Activated CD8-positive, alpha-beta T cell treated with anti-CD3 and anti-CD28 coated beads for 36 hours (primary cell): Measurements from ENCODE around the gene SLC15A5. TPM values are rescaled to one million over a fixed set of nuclear protein-coding genes. Genes with fewer than 3 reads are reported as not detected.

Experiments
- ATAC-seq: fragments of 200-7000 bp; cut with Tn5 transposase; one replicate; pipeline ENCODE4 v1.10.0; 2021; ENCODE audit warnings: mild to moderate bottlenecking, moderate library complexity
- CTCF ChIA-PET: fragments of 350-600 bp; sonication (Branson Sonifier 250); formaldehyde crosslinking; loops from one replicate; lab custom pipeline; 2021; ENCODE audit warnings: antibody characterized with exemption; lab: Charles Lee
- POLR2A ChIA-PET: fragments of 350-600 bp; sonication (Branson Sonifier 250); formaldehyde crosslinking; loops from one replicate; lab custom pipeline; 2021; ENCODE audit warnings: antibody characterized with exemption; lab: Charles Lee
- DNase-seq: peaks from one replicate; pipeline ENCODE4 v3.0.0-alpha.2; 2020
- H3K27ac Mint-ChIP-seq: one replicate; pipeline ENCODE4 v1.8.0; 2021; ENCODE audit warnings: mild to moderate bottlenecking, mixed read lengths
- H3K27me3 Mint-ChIP-seq: one replicate; pipeline ENCODE4 v1.8.0; 2021; ENCODE audit warnings: mixed read lengths
- H3K36me3 Mint-ChIP-seq: one replicate; pipeline ENCODE4 v1.8.0; 2021; ENCODE audit warnings: low read depth, mixed read lengths
- H3K4me1 Mint-ChIP-seq: one replicate; pipeline ENCODE4 v1.8.0; 2021; ENCODE audit warnings: low read depth, mixed read lengths
- H3K4me3 Mint-ChIP-seq: one replicate; pipeline ENCODE4 v1.8.0; 2021; ENCODE audit warnings: mild to moderate bottlenecking, moderate library complexity, mixed read lengths
- H3K9me3 Mint-ChIP-seq: one replicate; pipeline ENCODE4 v1.8.0; 2021; ENCODE audit warnings: mixed read lengths
- intact Hi-C: fragments of 100-400 bp; cut with micrococcal nuclease; formaldehyde crosslinking; loops from one replicate; pipeline ENCODE4 v1.10.0; 2022
- total RNA-seq, 2 experiments: library from RNA; stranded (reverse); gene quantifications; one replicate each; pipeline ENCODE4 v1.2.3, GENCODE V29; 2021
- TF ChIP-seq, protein P1 (sequence below): fragments of 200-600 bp; IDR thresholded peaks from one replicate; pipeline ENCODE4 v1.8.0; 2022; ENCODE audit warnings: antibody characterized with exemption, mild to moderate bottlenecking

The SLC15A5 gene
- total RNA-seq, 2 experiments from 2014 or later: not detected

DNA sequence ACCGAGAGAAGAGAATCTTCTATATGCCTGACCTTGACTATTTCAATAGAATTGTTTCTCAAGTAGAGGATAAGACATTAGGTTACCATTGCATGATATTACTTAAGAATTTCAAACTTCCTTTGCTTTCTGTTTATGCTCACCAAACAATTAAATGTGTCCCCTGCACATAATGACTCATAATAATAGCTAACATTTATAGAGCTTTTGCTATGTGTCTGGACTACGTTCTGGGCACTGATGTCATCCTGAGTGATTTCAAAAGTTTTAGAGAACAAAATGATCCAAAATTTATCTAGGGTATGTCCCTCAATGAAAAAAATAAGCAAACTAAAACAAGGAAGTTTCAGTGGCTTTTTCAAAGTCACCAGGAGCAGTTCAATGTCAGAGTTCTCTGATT is 38.8 kb downstream of the SLC15A5 start:
- no peak for DNase-seq
- no peaks in the 10 kb centered on the region for H3K36me3 Mint-ChIP-seq

DNA sequence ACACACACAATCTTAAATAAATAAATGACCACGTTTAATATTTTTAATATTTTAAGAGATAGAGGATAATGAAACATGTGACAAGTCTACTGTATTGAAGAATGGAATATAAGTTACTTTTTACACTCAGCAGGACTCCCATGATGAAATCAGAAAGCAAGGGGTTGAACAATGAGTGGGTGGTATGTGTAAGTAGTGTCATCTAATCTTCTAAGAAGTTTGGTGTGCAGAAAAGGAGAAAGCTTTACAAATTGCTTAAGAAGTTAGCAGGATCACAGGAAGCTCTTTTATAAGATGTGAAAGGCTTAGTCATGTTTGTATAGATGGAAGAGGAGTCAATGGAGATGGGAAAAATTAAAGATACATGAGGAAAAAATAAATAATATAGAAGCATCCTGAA is 47.8 kb downstream of the SLC15A5 start:
- intact Hi-C loops: no loop called here
- ATAC-seq: no peak
- ChIA-PET POLR2A (no interaction called here), CTCF (no interaction called here)
- Mint-ChIP-seq H3K27me3 (no peaks in the 10 kb centered on the region), H3K4me1 (no peaks in the 10 kb centered on the region), H3K4me3 (no peak overlapping the region), H3K36me3 (no peaks in the 10 kb centered on the region), H3K9me3 (peaks cover 2% of the 10 kb centered on the region), H3K27ac (no peak overlapping the region)
- DNase-seq: no peak
- TF ChIP-seq, protein P1, sequence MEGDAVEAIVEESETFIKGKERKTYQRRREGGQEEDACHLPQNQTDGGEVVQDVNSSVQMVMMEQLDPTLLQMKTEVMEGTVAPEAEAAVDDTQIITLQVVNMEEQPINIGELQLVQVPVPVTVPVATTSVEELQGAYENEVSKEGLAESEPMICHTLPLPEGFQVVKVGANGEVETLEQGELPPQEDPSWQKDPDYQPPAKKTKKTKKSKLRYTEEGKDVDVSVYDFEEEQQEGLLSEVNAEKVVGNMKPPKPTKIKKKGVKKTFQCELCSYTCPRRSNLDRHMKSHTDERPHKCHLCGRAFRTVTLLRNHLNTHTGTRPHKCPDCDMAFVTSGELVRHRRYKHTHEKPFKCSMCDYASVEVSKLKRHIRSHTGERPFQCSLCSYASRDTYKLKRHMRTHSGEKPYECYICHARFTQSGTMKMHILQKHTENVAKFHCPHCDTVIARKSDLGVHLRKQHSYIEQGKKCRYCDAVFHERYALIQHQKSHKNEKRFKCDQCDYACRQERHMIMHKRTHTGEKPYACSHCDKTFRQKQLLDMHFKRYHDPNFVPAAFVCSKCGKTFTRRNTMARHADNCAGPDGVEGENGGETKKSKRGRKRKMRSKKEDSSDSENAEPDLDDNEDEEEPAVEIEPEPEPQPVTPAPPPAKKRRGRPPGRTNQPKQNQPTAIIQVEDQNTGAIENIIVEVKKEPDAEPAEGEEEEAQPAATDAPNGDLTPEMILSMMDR: no peak

More for the DNA sequence above, 38.8 kb downstream of the SLC15A5 start:
- ChIA-PET POLR2A (no interaction called here), CTCF (no interaction called here)
- TF ChIP-seq, protein P1: no peak
- intact Hi-C loops: no loop called here
- no peak for ATAC-seq
- H3K9me3 Mint-ChIP-seq: peaks cover 2% of the 10 kb centered on the region
- no peaks in the 10 kb centered on the region for H3K27me3 Mint-ChIP-seq
- H3K27ac Mint-ChIP-seq: no peak overlapping the region
- no peak overlapping the region for H3K4me3 Mint-ChIP-seq
- no peaks in the 10 kb centered on the region for H3K4me1 Mint-ChIP-seq

DNA sequence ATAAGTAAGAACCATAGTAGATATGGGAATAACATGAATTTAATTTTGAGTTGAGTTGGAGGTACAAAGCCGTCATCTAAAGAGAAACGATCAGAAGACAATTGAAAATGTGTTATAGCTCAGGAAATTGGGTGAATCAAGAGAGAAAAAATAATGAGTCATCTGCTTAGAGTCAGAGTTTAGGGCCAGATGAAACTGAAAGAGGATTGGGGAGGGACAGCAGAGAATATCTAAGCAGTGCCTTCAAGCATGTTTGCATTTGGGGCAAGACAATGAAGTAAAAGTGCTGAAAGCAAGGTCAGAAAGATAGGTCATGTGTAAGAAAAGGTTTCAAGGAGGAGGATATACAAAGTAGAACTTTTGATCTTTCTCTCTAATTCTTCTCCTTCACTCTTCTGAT is 49.4 kb downstream of the SLC15A5 start:
- POLR2A ChIA-PET: no interaction called here
- peaks cover 2% of the 10 kb centered on the region for H3K9me3 Mint-ChIP-seq
- H3K27me3 Mint-ChIP-seq: no peaks in the 10 kb centered on the region
- H3K4me1 Mint-ChIP-seq: no peaks in the 10 kb centered on the region
- no peaks in the 10 kb centered on the region for H3K36me3 Mint-ChIP-seq
- no peak overlapping the region for H3K4me3 Mint-ChIP-seq
- CTCF ChIA-PET: no interaction called here
- TF ChIP-seq, protein P1: no peak
- DNase-seq (no peak), ATAC-seq (no peak)
- intact Hi-C loops: no loop called here
- no peak overlapping the region for H3K27ac Mint-ChIP-seq

DNA sequence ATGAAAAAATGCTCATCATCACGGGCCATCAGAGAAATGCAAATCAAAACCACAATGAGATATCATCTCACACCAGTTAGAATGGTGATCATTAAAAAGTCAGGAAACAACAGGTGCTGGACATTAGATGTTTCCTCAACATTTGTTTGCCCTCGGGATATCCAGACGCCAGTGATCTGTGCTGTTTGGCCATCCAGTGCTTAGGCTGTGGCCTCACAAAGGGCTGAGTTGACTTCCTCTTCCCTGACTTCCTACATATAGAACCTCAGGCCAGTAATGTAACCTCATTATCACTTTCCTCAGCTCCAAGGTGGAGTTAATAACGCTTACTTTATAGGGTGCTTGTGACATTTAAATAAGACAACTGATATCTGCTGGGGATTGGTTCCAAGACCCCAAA is 51.8 kb downstream of the SLC15A5 start:
- ChIA-PET POLR2A (no interaction called here), CTCF (no interaction called here)
- H3K4me1 Mint-ChIP-seq: no peaks in the 10 kb centered on the region
- intact Hi-C loops: no loop called here
- H3K9me3 Mint-ChIP-seq: no peaks in the 10 kb centered on the region
- ATAC-seq: no peak
- no peaks in the 10 kb centered on the region for H3K27me3 Mint-ChIP-seq
- H3K36me3 Mint-ChIP-seq: no peaks in the 10 kb centered on the region
- no peak for DNase-seq
- no peak overlapping the region for H3K27ac Mint-ChIP-seq
- TF ChIP-seq, protein P1: no peak
- H3K4me3 Mint-ChIP-seq: no peak overlapping the region

DNA sequence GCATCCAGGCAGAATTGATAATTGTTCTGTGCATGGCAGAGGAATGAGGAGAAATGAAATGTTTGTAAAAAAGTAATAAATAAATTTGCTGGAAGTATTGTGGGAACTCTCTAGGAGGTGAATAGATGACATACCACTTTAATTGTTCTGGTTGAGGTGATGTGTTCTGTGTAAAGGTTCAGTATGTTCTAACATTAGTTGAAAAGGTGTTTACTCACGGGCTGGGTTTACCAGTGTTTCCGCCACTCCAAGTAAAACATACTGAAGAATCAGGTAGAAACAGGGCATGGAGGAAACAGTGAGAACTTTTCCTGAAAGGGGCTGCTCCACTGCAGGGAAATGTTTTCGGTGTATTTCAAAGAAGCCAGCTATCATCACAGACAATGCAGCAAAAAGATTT is 53.3 kb downstream of the SLC15A5 start:
- H3K4me1 Mint-ChIP-seq: no peaks in the 10 kb centered on the region
- no peak overlapping the region for H3K4me3 Mint-ChIP-seq
- POLR2A ChIA-PET: no interaction called here
- H3K27ac Mint-ChIP-seq: no peak overlapping the region
- no peaks in the 10 kb centered on the region for H3K9me3 Mint-ChIP-seq
- H3K27me3 Mint-ChIP-seq: no peaks in the 10 kb centered on the region
- TF ChIP-seq, protein P1: no peak
- intact Hi-C loops: no loop called here
- CTCF ChIA-PET: no interaction called here
- DNase-seq: no peak
- no peak for ATAC-seq
- H3K36me3 Mint-ChIP-seq: no peaks in the 10 kb centered on the region
